Activated CD4-positive, alpha-beta T cell treated with anti-CD3 and anti-CD28 coated beads, Interleukin-2, amount 10 ng/mL, durations not matched to agents 7 days and 5 days (primary cell): Measurements from ENCODE around the gene OPRL1. TPM values are rescaled to one million over a fixed set of nuclear protein-coding genes. Genes with fewer than 3 reads are reported as not detected.

Source experiments
- CTCF ChIA-PET: fragments of 350-600 bp; sonication (Branson Sonifier 250); formaldehyde crosslinking; loops from one replicate; lab custom pipeline; 2021; ENCODE audit warnings: antibody characterized with exemption; lab: Charles Lee
- POLR2A ChIA-PET: fragments of 350-600 bp; sonication (Branson Sonifier 250); formaldehyde crosslinking; loops from one replicate; lab custom pipeline; 2021; ENCODE audit warnings: antibody characterized with exemption; lab: Charles Lee
- DNase-seq: peaks from one replicate; pipeline ENCODE4 v3.0.0-alpha.2; 2020
- H3K27ac Mint-ChIP-seq: one replicate; pipeline ENCODE4 v1.8.0; 2021; ENCODE audit warnings: mild to moderate bottlenecking, moderate library complexity, mixed read lengths
- H3K27me3 Mint-ChIP-seq: one replicate; pipeline ENCODE4 v1.8.0; 2021; ENCODE audit warnings: mixed read lengths
- H3K36me3 Mint-ChIP-seq: one replicate; pipeline ENCODE4 v1.8.0; 2021; ENCODE audit warnings: low read depth, mixed read lengths
- H3K4me1 Mint-ChIP-seq: one replicate; pipeline ENCODE4 v1.8.0; 2021; ENCODE audit warnings: mixed read lengths
- H3K4me3 Mint-ChIP-seq: one replicate; pipeline ENCODE4 v1.8.0; 2021; ENCODE audit warnings: mild to moderate bottlenecking, moderate library complexity, mixed read lengths
- H3K9me3 Mint-ChIP-seq: one replicate; pipeline ENCODE4 v1.8.0; 2021; ENCODE audit warnings: mixed read lengths
- total RNA-seq, 2 experiments: library from RNA; stranded (reverse); gene quantifications; one replicate each; pipeline ENCODE4 v1.2.3, GENCODE V29; 2021

Gene OPRL1
- total RNA-seq, 2 experiments from 2014 or later, result 1.6 TPM

GRCh38 chr20:64108731-64109681 lies 29.1 kb downstream of the OPRL1 start:
- POLR2A ChIA-PET, result interaction anchor here (0.6 kb wide), 1 partner anchor 198 kb away, joined by 5 read pairs; no protein-coding TSS in a partner anchor
- CTCF ChIA-PET, result interaction anchor here (1.3 to 1.5 kb wide), 3 partner anchors 12 to 177 kb away, joined by 4 read pairs; no protein-coding TSS in a partner anchor

GRCh38 chr20:64109831-64110391 lies 30.0 kb downstream of the OPRL1 start:
- Mint-ChIP-seq H3K4me3 (no peak overlapping the region), H3K9me3 (no peaks in the 10 kb centered on the region), H3K27ac (no peak overlapping the region), H3K4me1 (no peaks in the 10 kb centered on the region), H3K27me3 (no peaks in the 10 kb centered on the region), H3K36me3 (no peaks in the 10 kb centered on the region)
- DNase-seq, result peak; percentile 3
- CTCF ChIA-PET, result interaction anchor here (1.3 to 1.5 kb wide), 3 partner anchors 11 to 176 kb away, joined by 4 read pairs; no protein-coding TSS in a partner anchor
- POLR2A ChIA-PET, result interaction anchor here (0.6 kb wide), 1 partner anchor 199 kb away, joined by 5 read pairs; no protein-coding TSS in a partner anchor

More at GRCh38 chr20:64108731-64109681, 29.1 kb downstream of the OPRL1 start:
- Mint-ChIP-seq H3K9me3 (no peaks in the 10 kb centered on the region), H3K27me3 (no peaks in the 10 kb centered on the region), H3K36me3 (no peaks in the 10 kb centered on the region), H3K4me3 (no peak overlapping the region), H3K27ac (no peak overlapping the region), H3K4me1 (no peaks in the 10 kb centered on the region)
- DNase-seq, result peak; percentile 3

- Mint-ChIP-seq H3K9me3 (no peaks in the 10 kb centered on the region), H3K4me1 (no peaks in the 10 kb centered on the region), H3K4me3 (no peak overlapping the region), H3K36me3 (no peaks in the 10 kb centered on the region), H3K27me3 (no peaks in the 10 kb centered on the region), H3K27ac (no peak overlapping the region)
- ChIA-PET POLR2A (no interaction called here), CTCF (interaction anchor here (1.3 to 1.5 kb wide), 3 partner anchors 10 to 176 kb away, joined by 4 read pairs; no protein-coding TSS in a partner anchor)
- peak; percentile 5 for DNase-seq
These were observed 30.7 kb downstream of the OPRL1 start for GRCh38 chr20:64110411-64111068.

GRCh38 chr20:64111841-64112641 lies 32.2 kb downstream of the OPRL1 start:
- H3K4me3 Mint-ChIP-seq, result no peak overlapping the region
- H3K9me3 Mint-ChIP-seq, result no peaks in the 10 kb centered on the region
- CTCF ChIA-PET, result interaction anchor here (0.5 to 1.2 kb wide), 3 partner anchors 9 to 1210 kb away, joined by 3 read pairs; no protein-coding TSS in a partner anchor
- POLR2A ChIA-PET, result no interaction called here
- H3K36me3 Mint-ChIP-seq, result no peaks in the 10 kb centered on the region
- H3K4me1 Mint-ChIP-seq, result no peaks in the 10 kb centered on the region
- H3K27me3 Mint-ChIP-seq, result no peaks in the 10 kb centered on the region
- H3K27ac Mint-ChIP-seq, result no peak overlapping the region
- DNase-seq, result peak; percentile 4

GRCh38 chr20:64112691-64113443 lies 33.0 kb downstream of the OPRL1 start:
- Mint-ChIP-seq H3K27me3 (no peaks in the 10 kb centered on the region), H3K4me3 (no peak overlapping the region), H3K36me3 (no peaks in the 10 kb centered on the region), H3K9me3 (no peaks in the 10 kb centered on the region), H3K27ac (no peak overlapping the region), H3K4me1 (no peaks in the 10 kb centered on the region)
- POLR2A ChIA-PET, result no interaction called here
- peak; percentile 4 for DNase-seq
- CTCF ChIA-PET, result interaction anchor here (1.1 kb wide), 1 partner anchor 12 kb away, joined by 3 read pairs; no protein-coding TSS in a partner anchor

- ChIA-PET POLR2A (no interaction called here), CTCF (no interaction called here)
- H3K27me3 Mint-ChIP-seq, result no peaks in the 10 kb centered on the region
These were observed 33.5 kb downstream of the OPRL1 start for GRCh38 chr20:64113444-64113775.

GRCh38 chr20:64113796-64114355 lies 34.0 kb downstream of the OPRL1 start:
- no peak overlapping the region for H3K4me3 Mint-ChIP-seq
- no peaks in the 10 kb centered on the region for H3K36me3 Mint-ChIP-seq
- H3K9me3 Mint-ChIP-seq, result no peaks in the 10 kb centered on the region
- H3K27me3 Mint-ChIP-seq, result no peaks in the 10 kb centered on the region
- CTCF ChIA-PET, result no interaction called here
- DNase-seq, result peak; percentile 4
- no peaks in the 10 kb centered on the region for H3K4me1 Mint-ChIP-seq
- H3K27ac Mint-ChIP-seq, result no peak overlapping the region
- POLR2A ChIA-PET, result no interaction called here

More at GRCh38 chr20:64113444-64113775, 33.5 kb downstream of the OPRL1 start:
- Mint-ChIP-seq H3K27ac (no peak overlapping the region), H3K4me3 (no peak overlapping the region), H3K9me3 (no peaks in the 10 kb centered on the region), H3K4me1 (no peaks in the 10 kb centered on the region), H3K36me3 (no peaks in the 10 kb centered on the region)
- no peak for DNase-seq

GRCh38 chr20:64114356-64114971 lies 34.6 kb downstream of the OPRL1 start:
- Mint-ChIP-seq H3K9me3 (no peaks in the 10 kb centered on the region), H3K27me3 (no peaks in the 10 kb centered on the region), H3K4me1 (no peaks in the 10 kb centered on the region), H3K4me3 (no peak overlapping the region), H3K36me3 (no peaks in the 10 kb centered on the region), H3K27ac (no peak overlapping the region)
- ChIA-PET CTCF (interaction anchor here (0.6 to 1.8 kb wide), 2 partner anchors 13 to 125 kb away, joined by 3 to 10 read pairs; no protein-coding TSS in a partner anchor), POLR2A (no interaction called here)
- peak; percentile 3 for DNase-seq

- CTCF ChIA-PET, result interaction anchor here (0.6 to 1.8 kb wide), 3 partner anchors 13 to 126 kb away, joined by 3 to 10 read pairs (median 3); no protein-coding TSS in a partner anchor
- POLR2A ChIA-PET, result interaction anchor here (0.6 kb wide), 1 partner anchor 250 kb away, joined by 4 read pairs; the partner anchor contains the start of gene TPD52L2
- DNase-seq, result peak; percentile 5
- Mint-ChIP-seq H3K36me3 (no peaks in the 10 kb centered on the region), H3K27me3 (no peaks in the 10 kb centered on the region), H3K27ac (no peak overlapping the region), H3K4me1 (peaks cover 6% of the 10 kb centered on the region), H3K4me3 (no peak overlapping the region), H3K9me3 (no peaks in the 10 kb centered on the region)
These were observed 35.5 kb downstream of the OPRL1 start for GRCh38 chr20:64115171-64115911.

GRCh38 chr20:64116016-64116415 lies 36.1 kb downstream of the OPRL1 start:
- POLR2A ChIA-PET, result no interaction called here
- no peaks in the 10 kb centered on the region for H3K27me3 Mint-ChIP-seq
- no peaks in the 10 kb centered on the region for H3K9me3 Mint-ChIP-seq
- H3K4me1 Mint-ChIP-seq, result peaks cover 9% of the 10 kb centered on the region
- CTCF ChIA-PET, result interaction anchor here (1.2 to 1.8 kb wide), 2 partner anchors 14 to 33 kb away, joined by 3 to 10 read pairs; no protein-coding TSS in a partner anchor
- no peak overlapping the region for H3K4me3 Mint-ChIP-seq
- no peak overlapping the region for H3K27ac Mint-ChIP-seq
- peak; percentile 4 for DNase-seq
- no peaks in the 10 kb centered on the region for H3K36me3 Mint-ChIP-seq
